Measurements from ENCODE around the gene VTI1B. TPM values are rescaled to one million over a fixed set of nuclear protein-coding genes. Genes with fewer than 3 reads are reported as not detected.
A peak's percentile ranks its signal among the peaks of the same experiment; 100 is the strongest.
"Not testable (repeated sequence)": the region's sequence is repeated elsewhere in the genome, so short reads cannot be mapped to it uniquely, and the experiment has no call there.

Gene VTI1B
- total and polyA plus RNA-seq, 4 donors: 26.5 to 76.3 (median 28.9) TPM

DNA sequence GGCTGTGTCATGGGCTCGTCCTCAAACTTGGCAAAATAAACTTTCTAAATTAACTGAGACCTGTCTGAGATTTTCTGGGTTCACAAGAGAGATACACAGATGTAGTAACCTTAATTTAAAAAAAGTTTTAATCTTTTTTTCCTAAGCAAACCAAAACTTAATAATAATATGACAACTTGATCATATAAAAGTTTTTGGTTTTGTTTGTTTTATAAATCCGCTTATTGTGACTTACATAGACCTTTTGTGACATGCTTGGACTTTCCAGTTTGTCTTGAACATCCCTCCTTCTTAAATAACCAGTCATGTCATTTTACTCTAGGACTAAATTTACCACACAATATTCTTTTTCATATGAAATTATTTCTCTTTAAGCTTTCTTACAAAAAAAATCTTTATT is 35.8 kb upstream of the VTI1B start:
- H3K27ac ChIP-seq (ENCODE audit: low read depth in 1 of 2, low read length in 2 of 2): no peak overlapping the region
- H3K27me3 ChIP-seq (ENCODE audit: control insufficient read depth in 4 of 4, insufficient read depth in 4 of 4, low read length in 3 of 4): no peaks in the 10 kb centered on the region
- no peak overlapping the region for H3K4me3 ChIP-seq (ENCODE audit: low read depth in 1 of 3, low read length in 3 of 3)
- no peaks in the 10 kb centered on the region for H3K36me3 ChIP-seq (ENCODE audit: control insufficient read depth in 4 of 4, insufficient read depth in 3 of 4, low read depth in 1 of 4, low read length in 3 of 4)
- WGBS: 85% methylated on average over 2 of the region's 2 CpGs
- H3K9me3 ChIP-seq (ENCODE audit: control insufficient read depth in 4 of 4, low read length in 3 of 4): no peaks in the 10 kb centered on the region
- no peak for DNase-seq (ENCODE audit: low spot score)
- H3K4me1 ChIP-seq (ENCODE audit: control insufficient read depth in 4 of 4, insufficient read depth in 4 of 4, low read length in 3 of 4): peaks cover 0 to 7% (median 5%) of the 10 kb centered on the region in 4 donors
- TF ChIP-seq, protein P1, sequence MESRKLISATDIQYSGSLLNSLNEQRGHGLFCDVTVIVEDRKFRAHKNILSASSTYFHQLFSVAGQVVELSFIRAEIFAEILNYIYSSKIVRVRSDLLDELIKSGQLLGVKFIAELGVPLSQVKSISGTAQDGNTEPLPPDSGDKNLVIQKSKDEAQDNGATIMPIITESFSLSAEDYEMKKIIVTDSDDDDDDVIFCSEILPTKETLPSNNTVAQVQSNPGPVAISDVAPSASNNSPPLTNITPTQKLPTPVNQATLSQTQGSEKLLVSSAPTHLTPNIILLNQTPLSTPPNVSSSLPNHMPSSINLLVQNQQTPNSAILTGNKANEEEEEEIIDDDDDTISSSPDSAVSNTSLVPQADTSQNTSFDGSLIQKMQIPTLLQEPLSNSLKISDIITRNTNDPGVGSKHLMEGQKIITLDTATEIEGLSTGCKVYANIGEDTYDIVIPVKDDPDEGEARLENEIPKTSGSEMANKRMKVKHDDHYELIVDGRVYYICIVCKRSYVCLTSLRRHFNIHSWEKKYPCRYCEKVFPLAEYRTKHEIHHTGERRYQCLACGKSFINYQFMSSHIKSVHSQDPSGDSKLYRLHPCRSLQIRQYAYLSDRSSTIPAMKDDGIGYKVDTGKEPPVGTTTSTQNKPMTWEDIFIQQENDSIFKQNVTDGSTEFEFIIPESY (IDR thresholded peaks at IDR 0.05): no peak
- no peak for TF ChIP-seq RXRA (IDR thresholded peaks at IDR 0.05)
- TF ChIP-seq, protein P2, sequence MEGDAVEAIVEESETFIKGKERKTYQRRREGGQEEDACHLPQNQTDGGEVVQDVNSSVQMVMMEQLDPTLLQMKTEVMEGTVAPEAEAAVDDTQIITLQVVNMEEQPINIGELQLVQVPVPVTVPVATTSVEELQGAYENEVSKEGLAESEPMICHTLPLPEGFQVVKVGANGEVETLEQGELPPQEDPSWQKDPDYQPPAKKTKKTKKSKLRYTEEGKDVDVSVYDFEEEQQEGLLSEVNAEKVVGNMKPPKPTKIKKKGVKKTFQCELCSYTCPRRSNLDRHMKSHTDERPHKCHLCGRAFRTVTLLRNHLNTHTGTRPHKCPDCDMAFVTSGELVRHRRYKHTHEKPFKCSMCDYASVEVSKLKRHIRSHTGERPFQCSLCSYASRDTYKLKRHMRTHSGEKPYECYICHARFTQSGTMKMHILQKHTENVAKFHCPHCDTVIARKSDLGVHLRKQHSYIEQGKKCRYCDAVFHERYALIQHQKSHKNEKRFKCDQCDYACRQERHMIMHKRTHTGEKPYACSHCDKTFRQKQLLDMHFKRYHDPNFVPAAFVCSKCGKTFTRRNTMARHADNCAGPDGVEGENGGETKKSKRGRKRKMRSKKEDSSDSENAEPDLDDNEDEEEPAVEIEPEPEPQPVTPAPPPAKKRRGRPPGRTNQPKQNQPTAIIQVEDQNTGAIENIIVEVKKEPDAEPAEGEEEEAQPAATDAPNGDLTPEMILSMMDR (IDR thresholded peaks at IDR 0.05; ENCODE audit: low read depth, low read length, missing input control): no peak
- TF ChIP-seq, protein P3, sequence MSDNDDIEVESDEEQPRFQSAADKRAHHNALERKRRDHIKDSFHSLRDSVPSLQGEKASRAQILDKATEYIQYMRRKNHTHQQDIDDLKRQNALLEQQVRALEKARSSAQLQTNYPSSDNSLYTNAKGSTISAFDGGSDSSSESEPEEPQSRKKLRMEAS (IDR thresholded peaks at IDR 0.05): no peak
- no peak overlapping the region for H3K9ac ChIP-seq (ENCODE audit: low read depth in 1 of 2, low read length in 2 of 2)

- H3K4me3 ChIP-seq (ENCODE audit: low read depth in 1 of 3, low read length in 3 of 3); H3K36me3 ChIP-seq (ENCODE audit: control insufficient read depth in 4 of 4, insufficient read depth in 3 of 4, low read depth in 1 of 4, low read length in 3 of 4); H3K9ac ChIP-seq (ENCODE audit: low read depth in 1 of 2, low read length in 2 of 2); H3K27ac ChIP-seq (ENCODE audit: low read depth in 1 of 2, low read length in 2 of 2); H3K27me3 ChIP-seq (ENCODE audit: control insufficient read depth in 4 of 4, insufficient read depth in 4 of 4, low read length in 3 of 4); DNase-seq (ENCODE audit: low spot score); H3K9me3 ChIP-seq (ENCODE audit: control insufficient read depth in 4 of 4, low read length in 3 of 4): not testable (repeated sequence)
- WGBS: 40% methylated on average over 1 of the region's 1 CpG
- peaks cover 0 to 11% (median 6%) of the 10 kb centered on the region in 4 donors for H3K4me1 ChIP-seq (ENCODE audit: control insufficient read depth in 4 of 4, insufficient read depth in 4 of 4, low read length in 3 of 4)
These were observed 35.4 kb upstream of the VTI1B start for GRCh38 chr14:67709796-67710195.

DNA sequence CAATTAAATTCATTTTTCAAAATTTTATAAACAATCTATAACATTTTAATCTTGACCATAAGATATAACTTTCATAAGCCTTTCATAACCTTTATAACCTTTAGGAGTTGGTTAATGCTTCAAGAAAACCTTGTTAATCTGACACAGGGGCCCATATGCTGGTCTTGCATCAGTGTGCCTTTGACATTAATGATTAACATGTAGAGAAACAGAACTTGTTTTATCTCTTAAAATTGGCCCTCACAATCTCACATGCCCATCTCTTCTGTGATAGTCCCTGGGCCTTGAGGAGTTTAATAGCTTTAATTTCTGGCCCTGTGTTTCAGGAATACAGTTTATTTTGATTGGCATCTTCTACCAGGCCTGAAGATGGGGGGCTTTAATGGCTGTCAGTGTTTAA is 34.9 kb upstream of the VTI1B start:
- H3K4me3 ChIP-seq (ENCODE audit: low read depth in 1 of 3, low read length in 3 of 3); H3K9me3 ChIP-seq (ENCODE audit: control insufficient read depth in 4 of 4, low read length in 3 of 4); H3K36me3 ChIP-seq (ENCODE audit: control insufficient read depth in 4 of 4, insufficient read depth in 3 of 4, low read depth in 1 of 4, low read length in 3 of 4); H3K27me3 ChIP-seq (ENCODE audit: control insufficient read depth in 4 of 4, insufficient read depth in 4 of 4, low read length in 3 of 4); DNase-seq (ENCODE audit: low spot score); H3K9ac ChIP-seq (ENCODE audit: low read depth in 1 of 2, low read length in 2 of 2); H3K27ac ChIP-seq (ENCODE audit: low read depth in 1 of 2, low read length in 2 of 2): not testable (repeated sequence)
- TF ChIP-seq ATF3 (IDR thresholded peaks at IDR 0.05): peak; percentile 48
- TF ChIP-seq HNF4A (conservative IDR thresholded peaks at IDR 0.05): peak in 1 of 2 donors; percentile 24
- H3K4me1 ChIP-seq (ENCODE audit: control insufficient read depth in 4 of 4, insufficient read depth in 4 of 4, low read length in 3 of 4): peaks cover 0 to 15% (median 10%) of the 10 kb centered on the region in 4 donors

DNA sequence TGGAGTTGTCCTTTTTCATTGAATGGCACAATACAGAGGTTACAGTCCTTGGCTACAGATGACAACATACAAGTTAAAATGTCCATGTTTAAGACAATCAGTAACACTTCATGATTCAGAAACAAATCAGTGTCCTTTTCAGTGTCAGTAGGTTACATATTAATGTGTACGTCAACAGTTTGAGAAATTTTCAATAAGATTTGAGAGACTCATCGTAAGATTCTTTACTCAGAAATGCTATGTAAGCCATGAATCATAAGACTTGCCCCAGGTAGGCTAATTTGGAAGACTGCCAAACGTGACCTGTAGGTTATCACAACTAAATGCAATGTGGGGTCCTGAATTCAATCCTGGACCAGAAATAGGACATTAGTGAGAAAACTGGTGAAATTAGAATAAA is 30.8 kb upstream of the VTI1B start:
- DNase-seq (ENCODE audit: low spot score): no peak
- 46% methylated on average over 3 of the region's 3 CpGs for WGBS
- Histone ChIP-seq H3K27me3 (ENCODE audit: control insufficient read depth in 4 of 4, insufficient read depth in 4 of 4, low read length in 3 of 4) (no peaks in the 10 kb centered on the region), H3K4me1 (ENCODE audit: control insufficient read depth in 4 of 4, insufficient read depth in 4 of 4, low read length in 3 of 4) (peaks cover 0 to 19% (median 14%) of the 10 kb centered on the region in 4 donors), H3K36me3 (ENCODE audit: control insufficient read depth in 4 of 4, insufficient read depth in 3 of 4, low read depth in 1 of 4, low read length in 3 of 4) (no peaks in the 10 kb centered on the region), H3K9ac (ENCODE audit: low read depth in 1 of 2, low read length in 2 of 2) (peak overlapping the region in 1 of 2 donors; percentile 36), H3K27ac (ENCODE audit: low read depth in 1 of 2, low read length in 2 of 2) (no peak overlapping the region), H3K4me3 (ENCODE audit: low read depth in 1 of 3, low read length in 3 of 3) (no peak overlapping the region), H3K9me3 (ENCODE audit: control insufficient read depth in 4 of 4, low read length in 3 of 4) (no peaks in the 10 kb centered on the region)
- TF ChIP-seq, protein P1 (IDR thresholded peaks at IDR 0.05): no peak
- TF ChIP-seq, protein P3 (IDR thresholded peaks at IDR 0.05): no peak
- no peak for TF ChIP-seq JUND (IDR thresholded peaks at IDR 0.05)
- TF ChIP-seq TAF1 (conservative IDR thresholded peaks at IDR 0.05): no peak
- TF ChIP-seq, protein P4, sequence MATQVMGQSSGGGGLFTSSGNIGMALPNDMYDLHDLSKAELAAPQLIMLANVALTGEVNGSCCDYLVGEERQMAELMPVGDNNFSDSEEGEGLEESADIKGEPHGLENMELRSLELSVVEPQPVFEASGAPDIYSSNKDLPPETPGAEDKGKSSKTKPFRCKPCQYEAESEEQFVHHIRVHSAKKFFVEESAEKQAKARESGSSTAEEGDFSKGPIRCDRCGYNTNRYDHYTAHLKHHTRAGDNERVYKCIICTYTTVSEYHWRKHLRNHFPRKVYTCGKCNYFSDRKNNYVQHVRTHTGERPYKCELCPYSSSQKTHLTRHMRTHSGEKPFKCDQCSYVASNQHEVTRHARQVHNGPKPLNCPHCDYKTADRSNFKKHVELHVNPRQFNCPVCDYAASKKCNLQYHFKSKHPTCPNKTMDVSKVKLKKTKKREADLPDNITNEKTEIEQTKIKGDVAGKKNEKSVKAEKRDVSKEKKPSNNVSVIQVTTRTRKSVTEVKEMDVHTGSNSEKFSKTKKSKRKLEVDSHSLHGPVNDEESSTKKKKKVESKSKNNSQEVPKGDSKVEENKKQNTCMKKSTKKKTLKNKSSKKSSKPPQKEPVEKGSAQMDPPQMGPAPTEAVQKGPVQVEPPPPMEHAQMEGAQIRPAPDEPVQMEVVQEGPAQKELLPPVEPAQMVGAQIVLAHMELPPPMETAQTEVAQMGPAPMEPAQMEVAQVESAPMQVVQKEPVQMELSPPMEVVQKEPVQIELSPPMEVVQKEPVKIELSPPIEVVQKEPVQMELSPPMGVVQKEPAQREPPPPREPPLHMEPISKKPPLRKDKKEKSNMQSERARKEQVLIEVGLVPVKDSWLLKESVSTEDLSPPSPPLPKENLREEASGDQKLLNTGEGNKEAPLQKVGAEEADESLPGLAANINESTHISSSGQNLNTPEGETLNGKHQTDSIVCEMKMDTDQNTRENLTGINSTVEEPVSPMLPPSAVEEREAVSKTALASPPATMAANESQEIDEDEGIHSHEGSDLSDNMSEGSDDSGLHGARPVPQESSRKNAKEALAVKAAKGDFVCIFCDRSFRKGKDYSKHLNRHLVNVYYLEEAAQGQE (IDR thresholded peaks at IDR 0.05): no peak
- TF ChIP-seq EGR1 (IDR thresholded peaks at IDR 0.05; ENCODE audit: low read depth in 2 of 2): no peak
- TF ChIP-seq HNF4G (IDR thresholded peaks at IDR 0.05): no peak
